ENCODE results near the gene ZNF670.
"Not testable (repeated sequence)": the region's sequence is repeated elsewhere in the genome, so short reads cannot be mapped to it uniquely, and the experiment has no call there.

Gene ZNF670

GRCh38 chr1:247037511-247038320 is 40.9 kb downstream of the ZNF670 start:
- no peak for DNase-seq (ENCODE audit: low spot score)

DNA sequence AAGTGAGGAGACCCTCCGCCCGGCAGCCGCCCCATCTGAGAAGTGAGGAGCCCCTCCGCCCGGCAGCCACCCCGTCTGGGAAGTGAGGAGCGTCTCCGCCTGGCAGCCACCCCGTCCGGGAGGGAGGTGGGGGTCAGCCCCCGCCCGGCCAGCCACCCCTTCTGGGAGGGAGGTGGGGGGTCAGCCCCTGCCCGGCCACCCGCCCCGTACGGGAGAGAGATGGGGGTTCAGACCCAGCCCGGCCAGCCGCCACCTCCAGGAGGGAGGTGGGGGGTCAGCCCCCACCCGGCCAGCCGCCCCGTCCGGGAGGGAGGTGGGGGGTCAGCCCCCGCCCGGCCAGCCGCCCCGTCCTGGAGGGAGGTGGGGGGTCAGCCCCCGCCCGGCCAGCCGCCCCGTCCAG is 46.3 kb downstream of the ZNF670 start:
- not testable (repeated sequence) for DNase-seq (ENCODE audit: low spot score)

All from kidney capillary endothelial cell (primary cell).